H1 (cell line): Measurements from ENCODE around the gene NPS.

Source experiments
- BRCA1 ChIP-seq: IDR thresholded peaks from 2 replicates; pipeline ENCODE4 v1.6.1; 2012; ENCODE audit warnings: low read depth, low read length, improper control_type of control experiment
- EGR1 ChIP-seq: IDR thresholded peaks from 2 replicates; pipeline ENCODE4 v1.6.1; 2011; ENCODE audit warnings: low read depth, low read length, borderline replicate concordance
- HDAC2 ChIP-seq, 2 experiments: fragments of 300-600 bp in 1 of 2; sonication (generic) in 1 of 2; IDR thresholded peaks; 2 replicates each; pipeline ENCODE4 v1.6.1; 2011 to 2012; ENCODE audit warnings: low read depth in 2 of 2, low read length in 2 of 2, mild to moderate bottlenecking in 2 of 2, moderate library complexity in 2 of 2, borderline replicate concordance in 1 of 2, inconsistent platforms in 1 of 2
- JUND ChIP-seq: IDR thresholded peaks from 2 replicates; pipeline ENCODE4 v1.6.1; 2011; ENCODE audit warnings: mild to moderate bottlenecking, improper control_type of control experiment, low read length
- POLR2A ChIP-seq, 2 experiments: IDR thresholded peaks; 1 replicate in 1 of 2; 2 replicates in 1 of 2; pipeline ENCODE4 v1.6.1; 2011; ENCODE audit warnings: low read depth in 2 of 2, low read length in 2 of 2, mild to moderate bottlenecking in 2 of 2; ENCODE audit errors: control extremely low read depth in 1 of 2
- POLR2AphosphoS5 ChIP-seq: IDR thresholded peaks from 2 replicates; pipeline ENCODE4 v1.6.1; 2011; ENCODE audit warnings: low read depth, low read length
- RAD21 ChIP-seq, 2 experiments: IDR thresholded peaks in 1 of 2; conservative IDR thresholded peaks in 1 of 2; 2 replicates each; pipeline ENCODE4 v1.6.1; 2011; ENCODE audit warnings: low read depth in 2 of 2, low read length in 2 of 2, improper control_type of control experiment in 1 of 2, inconsistent platforms in 1 of 2, mild to moderate bottlenecking in 1 of 2, moderate library complexity in 1 of 2
- TEAD4 ChIP-seq: IDR thresholded peaks from 2 replicates; pipeline ENCODE4 v1.6.1; 2012; ENCODE audit warnings: low read depth, low read length, inconsistent platforms, mixed read lengths
- YY1 ChIP-seq: IDR thresholded peaks from 2 replicates; pipeline ENCODE4 v1.6.1; 2011; ENCODE audit warnings: low read depth, mild to moderate bottlenecking, low read length
- TF ChIP-seq, protein P1 (sequence below), 3 experiments: IDR thresholded peaks; 1 replicate in 2 of 3; 2 replicates in 1 of 3; pipeline versions ENCODE4 v1.5.1 to v1.6.1; 2011; ENCODE audit warnings: low read length in 3 of 3, mild to moderate bottlenecking in 3 of 3, inconsistent platforms in 2 of 3, low read depth in 1 of 3, moderate library complexity in 1 of 3; ENCODE audit not compliant: insufficient read depth in 1 of 3; ENCODE audit errors: control extremely low read depth in 1 of 3
- TF ChIP-seq, protein P2 (sequence below): IDR thresholded peaks from 2 replicates; pipeline ENCODE4 v1.6.1; 2011; ENCODE audit warnings: low read length, improper control_type of control experiment

GRCh38 chr10:127553417-127553816 lies 4.3 kb downstream of the NPS start:
- TF ChIP-seq RAD21 (IDR thresholded peaks at IDR 0.05 in 1 of 2, conservative IDR thresholded peaks at IDR 0.05 in 1 of 2; ENCODE audit: low read depth in 2 of 2, low read length in 2 of 2) (no peak), POLR2A (IDR thresholded peaks at IDR 0.05; ENCODE audit: control extremely low read depth in 1 of 2, low read depth in 2 of 2, low read length in 2 of 2) (no peak), YY1 (no peak), TEAD4 (no peak), JUND (no peak), EGR1 (no peak), POLR2AphosphoS5 (no peak), BRCA1 (no peak), HDAC2 (IDR thresholded peaks at IDR 0.05; ENCODE audit: borderline replicate concordance in 1 of 2, low read depth in 2 of 2, low read length in 2 of 2) (no peak)
- TF ChIP-seq, protein P1, sequence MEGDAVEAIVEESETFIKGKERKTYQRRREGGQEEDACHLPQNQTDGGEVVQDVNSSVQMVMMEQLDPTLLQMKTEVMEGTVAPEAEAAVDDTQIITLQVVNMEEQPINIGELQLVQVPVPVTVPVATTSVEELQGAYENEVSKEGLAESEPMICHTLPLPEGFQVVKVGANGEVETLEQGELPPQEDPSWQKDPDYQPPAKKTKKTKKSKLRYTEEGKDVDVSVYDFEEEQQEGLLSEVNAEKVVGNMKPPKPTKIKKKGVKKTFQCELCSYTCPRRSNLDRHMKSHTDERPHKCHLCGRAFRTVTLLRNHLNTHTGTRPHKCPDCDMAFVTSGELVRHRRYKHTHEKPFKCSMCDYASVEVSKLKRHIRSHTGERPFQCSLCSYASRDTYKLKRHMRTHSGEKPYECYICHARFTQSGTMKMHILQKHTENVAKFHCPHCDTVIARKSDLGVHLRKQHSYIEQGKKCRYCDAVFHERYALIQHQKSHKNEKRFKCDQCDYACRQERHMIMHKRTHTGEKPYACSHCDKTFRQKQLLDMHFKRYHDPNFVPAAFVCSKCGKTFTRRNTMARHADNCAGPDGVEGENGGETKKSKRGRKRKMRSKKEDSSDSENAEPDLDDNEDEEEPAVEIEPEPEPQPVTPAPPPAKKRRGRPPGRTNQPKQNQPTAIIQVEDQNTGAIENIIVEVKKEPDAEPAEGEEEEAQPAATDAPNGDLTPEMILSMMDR (IDR thresholded peaks at IDR 0.05; ENCODE audit: control extremely low read depth in 1 of 3, insufficient read depth in 1 of 3, low read depth in 1 of 3, low read length in 3 of 3), result no peak
- TF ChIP-seq, protein P2, sequence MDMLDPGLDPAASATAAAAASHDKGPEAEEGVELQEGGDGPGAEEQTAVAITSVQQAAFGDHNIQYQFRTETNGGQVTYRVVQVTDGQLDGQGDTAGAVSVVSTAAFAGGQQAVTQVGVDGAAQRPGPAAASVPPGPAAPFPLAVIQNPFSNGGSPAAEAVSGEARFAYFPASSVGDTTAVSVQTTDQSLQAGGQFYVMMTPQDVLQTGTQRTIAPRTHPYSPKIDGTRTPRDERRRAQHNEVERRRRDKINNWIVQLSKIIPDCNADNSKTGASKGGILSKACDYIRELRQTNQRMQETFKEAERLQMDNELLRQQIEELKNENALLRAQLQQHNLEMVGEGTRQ, result no peak
